ENCODE data around the gene LTBP2. TPM values are rescaled to one million over a fixed set of nuclear protein-coding genes. Genes with fewer than 3 reads are reported as not detected.

Gene LTBP2
- total and polyA plus RNA-seq, 2 experiments from 2014 or later = 73.5 to 456 TPM

- Histone ChIP-seq H3K4me1 (ENCODE audit: insufficient read depth) (peaks cover 64% of the 10 kb centered on the region), H3K9ac (no peak overlapping the region), H3K27ac (peak overlapping the region; percentile 41; the same call in 1 of the 2 replicates), H3K79me2 (ENCODE audit: insufficient read depth) (peaks cover 69% of the 10 kb centered on the region), H3K4me2 (ENCODE audit: unreplicated experiment) (no peak overlapping the region), H4K20me1 (ENCODE audit: insufficient read depth) (no peaks in the 10 kb centered on the region), H3K4me3 (no peak overlapping the region), H3K9me2 (ENCODE audit: insufficient read depth) (no peaks in the 10 kb centered on the region), H3K9me3 (ENCODE audit: low read depth) (no peaks in the 10 kb centered on the region), H3K27me3 (replicated peaks; ENCODE audit: insufficient read depth) (no peaks in the 10 kb centered on the region), H2AFZ (no peak overlapping the region), H3F3A (ENCODE audit: insufficient read depth) (peaks cover 52% of the 10 kb centered on the region), H3K36me3 (ENCODE audit: low read depth) (no peaks in the 10 kb centered on the region)
- DNase-seq = no peak
- 96% methylated on average over 21 of the region's 21 CpGs for WGBS, 2 experiments (ENCODE audit: low coverage in 1 of 2, low lambda C conversion rate in 2 of 2, missing lambda C conversion rate in 2 of 2)
- TF ChIP-seq EZH2 (IDR thresholded peaks at IDR 0.05; ENCODE audit: insufficient read depth, poor library complexity, severe bottlenecking) = no peak
- TF ChIP-seq EZH2phosphoT487 (IDR thresholded peaks at IDR 0.05; ENCODE audit: insufficient read depth, low read depth) = no peak
- in situ Hi-C loops (cut with MboI) = no loop called here
Observed at GRCh38 chr14:74567646-74568379, 44.2 kb downstream of the LTBP2 start.

GRCh38 chr14:74567219-74567618 lies 44.8 kb downstream of the LTBP2 start:
- H3F3A ChIP-seq (ENCODE audit: insufficient read depth) = peaks cover 51% of the 10 kb centered on the region
- H3K27ac ChIP-seq = peak overlapping the region; percentile 41
- peaks cover 58% of the 10 kb centered on the region for H3K4me1 ChIP-seq (ENCODE audit: insufficient read depth)
- in situ Hi-C loops (cut with MboI) = no loop called here
- H3K36me3 ChIP-seq (ENCODE audit: low read depth) = no peaks in the 10 kb centered on the region
- no peak overlapping the region for H3K4me3 ChIP-seq
- peaks cover 75% of the 10 kb centered on the region for H3K79me2 ChIP-seq (ENCODE audit: insufficient read depth)
- DNase-seq = no peak
- H3K9me2 ChIP-seq (ENCODE audit: insufficient read depth) = no peaks in the 10 kb centered on the region
- H4K20me1 ChIP-seq (ENCODE audit: insufficient read depth) = no peaks in the 10 kb centered on the region
- no peak for TF ChIP-seq EZH2phosphoT487 (IDR thresholded peaks at IDR 0.05; ENCODE audit: insufficient read depth, low read depth)
- no peak for TF ChIP-seq EZH2 (IDR thresholded peaks at IDR 0.05; ENCODE audit: insufficient read depth, poor library complexity, severe bottlenecking)
- no peaks in the 10 kb centered on the region for H3K9me3 ChIP-seq (ENCODE audit: low read depth)
- no peak overlapping the region for H3K4me2 ChIP-seq (ENCODE audit: unreplicated experiment)
- no peak overlapping the region for H2AFZ ChIP-seq
- WGBS, 2 experiments (ENCODE audit: low coverage in 1 of 2, low lambda C conversion rate in 2 of 2, missing lambda C conversion rate in 2 of 2) = 81 to 91% methylated on average over 7 to 9 of the region's 9 CpGs
- H3K9ac ChIP-seq = 0 out of 2 replicates have a peak overlapping the region, but pooled peaks have one; percentile 14
- no peaks in the 10 kb centered on the region for H3K27me3 ChIP-seq (replicated peaks; ENCODE audit: insufficient read depth)

DNA sequence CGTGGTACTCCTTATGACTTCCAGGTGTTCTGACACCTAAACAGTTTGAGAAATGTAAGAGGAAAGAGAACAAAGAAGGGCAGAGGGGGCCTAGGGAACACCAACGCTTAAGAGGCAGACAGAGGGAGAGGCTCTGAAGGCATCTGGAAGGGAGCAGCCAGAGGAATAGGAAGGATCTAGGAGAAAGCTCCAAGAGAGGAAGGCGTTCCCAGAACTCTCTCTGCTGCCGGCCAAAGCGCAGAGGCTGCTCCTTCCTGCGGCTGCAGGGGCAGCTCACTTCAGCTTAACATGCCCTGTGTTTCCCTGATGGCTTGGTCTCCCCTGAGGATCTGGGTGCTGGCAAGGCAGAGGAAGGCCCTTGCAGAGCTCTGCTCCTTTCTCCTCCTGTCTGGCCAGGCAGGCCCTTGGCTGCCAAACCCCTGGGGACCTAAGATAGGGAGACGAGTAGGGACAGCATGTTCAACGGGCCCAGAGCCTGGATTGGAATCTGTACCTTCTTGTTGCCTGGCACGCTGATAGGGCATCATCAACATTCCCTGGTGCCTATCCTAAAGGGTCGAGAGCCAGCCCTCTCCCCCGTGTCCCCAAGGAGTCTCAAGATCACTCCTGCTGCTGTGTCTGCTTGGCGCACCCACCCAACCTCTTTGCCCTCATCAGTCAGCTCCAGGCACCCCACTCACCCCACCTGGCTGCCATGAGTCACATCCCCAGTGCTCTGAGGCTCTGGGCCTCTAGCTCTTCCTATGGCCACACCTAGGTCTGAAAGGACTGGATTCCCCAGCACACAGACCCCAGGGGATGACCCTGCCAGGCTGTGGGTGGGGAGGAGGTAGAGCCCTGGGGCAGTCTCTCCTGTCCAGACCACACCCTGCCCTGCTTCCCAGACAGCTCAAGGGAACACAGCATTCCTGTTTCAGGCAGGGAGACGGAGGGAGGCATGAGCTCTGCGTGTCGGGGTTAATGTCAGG lies 45.6 kb downstream of the LTBP2 start:
- H3F3A ChIP-seq (ENCODE audit: insufficient read depth) = peaks cover 54% of the 10 kb centered on the region
- peak overlapping the region; percentile 14; the same call in 1 of the 2 replicates for H3K9ac ChIP-seq
- H3K4me1 ChIP-seq (ENCODE audit: insufficient read depth) = peaks cover 56% of the 10 kb centered on the region
- peak overlapping the region; percentile 41 for H3K27ac ChIP-seq
- H3K79me2 ChIP-seq (ENCODE audit: insufficient read depth) = peaks cover 83% of the 10 kb centered on the region
- in situ Hi-C loops (cut with MboI) = no loop called here
- TF ChIP-seq EZH2 (IDR thresholded peaks at IDR 0.05; ENCODE audit: insufficient read depth, poor library complexity, severe bottlenecking) (no peak), EZH2phosphoT487 (IDR thresholded peaks at IDR 0.05; ENCODE audit: insufficient read depth, low read depth) (no peak)
- no peak overlapping the region for H3K4me2 ChIP-seq (ENCODE audit: unreplicated experiment)
- H3K27me3 ChIP-seq (replicated peaks; ENCODE audit: insufficient read depth) = no peaks in the 10 kb centered on the region
- no peak overlapping the region for H2AFZ ChIP-seq
- no peaks in the 10 kb centered on the region for H4K20me1 ChIP-seq (ENCODE audit: insufficient read depth)
- WGBS, 2 experiments (ENCODE audit: low coverage in 1 of 2, low lambda C conversion rate in 2 of 2, missing lambda C conversion rate in 2 of 2) = 54 to 59% methylated on average over 15 of the region's 15 CpGs
- H3K9me2 ChIP-seq (ENCODE audit: insufficient read depth) = no peaks in the 10 kb centered on the region
- H3K36me3 ChIP-seq (ENCODE audit: low read depth) = no peaks in the 10 kb centered on the region
- peak; percentile 53 for DNase-seq
- H3K4me3 ChIP-seq = no peak overlapping the region
- no peaks in the 10 kb centered on the region for H3K9me3 ChIP-seq (ENCODE audit: low read depth)

GRCh38 chr14:74563586-74564159 lies 48.4 kb downstream of the LTBP2 start:
- H3F3A ChIP-seq (ENCODE audit: insufficient read depth) = peaks cover 40% of the 10 kb centered on the region
- no peak overlapping the region; the same call in 1 of the 2 replicates for H3K27ac ChIP-seq
- in situ Hi-C loops (cut with MboI) = no loop called here
- no peaks in the 10 kb centered on the region for H3K27me3 ChIP-seq (replicated peaks; ENCODE audit: insufficient read depth)
- no peaks in the 10 kb centered on the region for H3K36me3 ChIP-seq (ENCODE audit: low read depth)
- H3K79me2 ChIP-seq (ENCODE audit: insufficient read depth) = peaks cover 93% of the 10 kb centered on the region
- H2AFZ ChIP-seq = no peak overlapping the region
- no peak overlapping the region for H3K9ac ChIP-seq
- H3K9me3 ChIP-seq (ENCODE audit: low read depth) = no peaks in the 10 kb centered on the region
- no peaks in the 10 kb centered on the region for H4K20me1 ChIP-seq (ENCODE audit: insufficient read depth)
- no peak overlapping the region for H3K4me3 ChIP-seq
- TF ChIP-seq EZH2phosphoT487 (IDR thresholded peaks at IDR 0.05; ENCODE audit: insufficient read depth, low read depth) (no peak), EZH2 (IDR thresholded peaks at IDR 0.05; ENCODE audit: insufficient read depth, poor library complexity, severe bottlenecking) (no peak)
- no peaks in the 10 kb centered on the region for H3K9me2 ChIP-seq (ENCODE audit: insufficient read depth)
- no peak for DNase-seq
- no peak overlapping the region for H3K4me2 ChIP-seq (ENCODE audit: unreplicated experiment)
- WGBS, 2 experiments (ENCODE audit: low coverage in 1 of 2, low lambda C conversion rate in 2 of 2, missing lambda C conversion rate in 2 of 2) = 96 to 97% methylated on average over 3 of the region's 3 CpGs
- peaks cover 32% of the 10 kb centered on the region for H3K4me1 ChIP-seq (ENCODE audit: insufficient read depth)
